Tibial nerve (tissue), 4 donors: ENCODE data around the gene LSS. TPM values are rescaled to one million over a fixed set of nuclear protein-coding genes. Genes with fewer than 3 reads are reported as not detected.
"Not testable (repeated sequence)": the region's sequence is repeated elsewhere in the genome, so short reads cannot be mapped to it uniquely, and the experiment has no call there.

Experiments used
- DNase-seq, 2 donors: peaks; one replicate each; pipeline ENCODE4 v3.0.0-alpha.2; 2019; ENCODE audit warnings: low spot score in 2 of 2
- H3K27ac ChIP-seq, 4 donors: fragments of 200-600 bp; sonication (generic) in 3 of 4; one replicate each; pipeline ENCODE4 v1.5.1; 2017 to 2019; ENCODE audit warnings: mild to moderate bottlenecking in 1 of 4
- H3K27me3 ChIP-seq, 2 donors: fragments of 200-600 bp; sonication (generic) in 1 of 2; one replicate each; pipeline versions ENCODE4 v1.5.1 to v1.6.0; 2017 to 2019
- H3K36me3 ChIP-seq, 3 donors: fragments of 200-600 bp; sonication (generic); one replicate each; pipeline ENCODE4 v1.5.1; 2018 to 2019
- H3K4me1 ChIP-seq, 4 donors: fragments of 200-600 bp; sonication (generic) in 3 of 4; one replicate each; pipeline ENCODE4 v1.5.1; 2017 to 2019
- H3K4me3 ChIP-seq, 4 donors: fragments of 200-600 bp; sonication (generic) in 3 of 4; one replicate each; pipeline ENCODE4 v1.5.1; 2017 to 2019; ENCODE audit warnings: mild to moderate bottlenecking in 1 of 4, moderate library complexity in 1 of 4
- H3K9me3 ChIP-seq, 4 donors: fragments of 200-600 bp; sonication (generic) in 3 of 4; one replicate each; pipeline ENCODE4 v1.5.1; 2017 to 2019
- CTCF ChIP-seq, 5 experiments: fragments of 200-600 bp in 3 of 5; fragments of 450-650 bp in 2 of 5; sonication (generic) in 3 of 5; IDR thresholded peaks; one replicate each; pipeline ENCODE4 v1.5.1; 2016 to 2019; ENCODE audit warnings: antibody characterized with exemption in 5 of 5, mild to moderate bottlenecking in 3 of 5, moderate library complexity in 2 of 5
- EP300 ChIP-seq, 2 donors: sonication (generic); formaldehyde crosslinking; IDR thresholded peaks; one replicate each; pipeline ENCODE4 v1.6.1; 2017; ENCODE audit warnings: antibody characterized with exemption in 2 of 2, mild to moderate bottlenecking in 1 of 2
- POLR2A ChIP-seq, 2 donors: fragments of 450-650 bp; IDR thresholded peaks; one replicate each; pipeline ENCODE4 v1.6.1; 2017; ENCODE audit warnings: antibody characterized with exemption in 2 of 2, mild to moderate bottlenecking in 2 of 2, moderate library complexity in 2 of 2
- WGBS, 2 donors: methylation state at CpG; one replicate each; pipeline ENCODE4 v1.1.5; 2018; 5-methylcytosine and 5-hydroxymethylcytosine counted together
- total RNA-seq, 4 donors: library from RNA; depleted of rRNA; stranded (reverse); fragments of >200 nt; gene quantifications; one replicate each; pipeline ENCODE4 v1.1.0, GENCODE V29; 2016

Gene LSS
- total RNA-seq, 4 donors from 2014 or later, result 69.3 to 132 (median 80.6) TPM

GRCh38 chr21:46150073-46150472 lies 78.5 kb downstream of the LSS start:
- TF ChIP-seq CTCF (IDR thresholded peaks at IDR 0.05) (no peak), POLR2A (IDR thresholded peaks at IDR 0.05) (no peak), EP300 (IDR thresholded peaks at IDR 0.05) (no peak)
- peaks cover 0 to 10% of the 10 kb centered on the region in 2 donors for H3K27me3 ChIP-seq
- no peaks in the 10 kb centered on the region for H3K36me3 ChIP-seq
- H3K27ac ChIP-seq, result no peak overlapping the region
- H3K9me3 ChIP-seq, result no peaks in the 10 kb centered on the region
- WGBS, 2 donors, result 72 to 75% methylated on average over 18 to 19 of the region's 19 CpGs
- peaks cover 0 to 11% (median 5%) of the 10 kb centered on the region in 4 donors for H3K4me1 ChIP-seq
- H3K4me3 ChIP-seq, result no peak overlapping the region
- DNase-seq, result peak in 1 of 2 donors; percentile 9

- 77 to 78% methylated on average over 22 of the region's 22 CpGs for WGBS, 2 donors
- Histone ChIP-seq H3K27ac (no peak overlapping the region), H3K4me1 (peaks cover 0 to 11% (median 5%) of the 10 kb centered on the region in 4 donors), H3K27me3 (peaks cover 0 to 10% of the 10 kb centered on the region in 2 donors), H3K36me3 (no peaks in the 10 kb centered on the region), H3K9me3 (no peaks in the 10 kb centered on the region), H3K4me3 (no peak overlapping the region)
- TF ChIP-seq EP300 (IDR thresholded peaks at IDR 0.05) (no peak), POLR2A (IDR thresholded peaks at IDR 0.05) (no peak)
- peak in 1 of 2 donors; percentile 8 for DNase-seq
Observed at GRCh38 chr21:46149205-46149901, 79.2 kb downstream of the LSS start.

- 86 to 91% methylated on average over 11 of the region's 11 CpGs for WGBS, 2 donors
- Histone ChIP-seq H3K27ac (no peak overlapping the region), H3K4me1 (peaks cover 0 to 14% (median 3%) of the 10 kb centered on the region in 4 donors), H3K9me3 (no peaks in the 10 kb centered on the region), H3K27me3 (peaks cover 0 to 6% of the 10 kb centered on the region in 2 donors), H3K4me3 (no peak overlapping the region), H3K36me3 (no peaks in the 10 kb centered on the region)
- no peak for DNase-seq
- TF ChIP-seq EP300 (IDR thresholded peaks at IDR 0.05) (no peak), CTCF (IDR thresholded peaks at IDR 0.05) (no peak), POLR2A (IDR thresholded peaks at IDR 0.05) (no peak)
Observed at GRCh38 chr21:46148106-46148505, 80.5 kb downstream of the LSS start.

GRCh38 chr21:46147429-46147828 lies 81.1 kb downstream of the LSS start:
- DNase-seq, result peak in 1 of 2 donors; percentile 6
- not testable (repeated sequence) for H3K27ac ChIP-seq, H3K36me3 ChIP-seq, H3K4me3 ChIP-seq, H3K27me3 ChIP-seq, H3K9me3 ChIP-seq
- H3K4me1 ChIP-seq, result peaks cover 0 to 10% (median 0%) of the 10 kb centered on the region in 4 donors
- TF ChIP-seq CTCF (IDR thresholded peaks at IDR 0.05), result peak in 1 of 5 experiments; percentile 17
- WGBS, 2 donors, result 74 to 81% methylated on average over 11 to 12 of the region's 12 CpGs

GRCh38 chr21:46146856-46147255 lies 81.7 kb downstream of the LSS start:
- no peak overlapping the region for H3K4me3 ChIP-seq
- H3K4me1 ChIP-seq, result peaks cover 0 to 10% (median 0%) of the 10 kb centered on the region in 4 donors
- H3K9me3 ChIP-seq, result no peaks in the 10 kb centered on the region
- H3K27me3 ChIP-seq, result no peaks in the 10 kb centered on the region
- 68 to 72% methylated on average over 14 of the region's 14 CpGs for WGBS, 2 donors
- TF ChIP-seq CTCF (IDR thresholded peaks at IDR 0.05) (no peak), EP300 (IDR thresholded peaks at IDR 0.05) (no peak), POLR2A (IDR thresholded peaks at IDR 0.05) (no peak)
- H3K27ac ChIP-seq, result no peak overlapping the region
- H3K36me3 ChIP-seq, result no peaks in the 10 kb centered on the region
- DNase-seq, result peak in 1 of 2 donors; percentile 1
